SK-N-SH (cell line): ENCODE data around the gene RASSF1. TPM values are rescaled to one million over a fixed set of nuclear protein-coding genes. Genes with fewer than 3 reads are reported as not detected.
A peak's percentile ranks its signal among the peaks of the same experiment; 100 is the strongest.

Source experiments
- CTCF ChIA-PET: fragments of 300-600, 350-600 bp; formaldehyde crosslinking; extraction: SDS; loops from one replicate; lab custom pipeline; 2021; lab: Yijun Ruan, JAX
- POLR2A ChIA-PET: fragments of 350-600 bp; sonication (Branson Sonifier 250); formaldehyde crosslinking; extraction: SDS; loops from one replicate; lab custom pipeline; 2020; ENCODE audit warnings: antibody characterized with exemption, inconsistent platforms; lab: Yijun Ruan, JAX
- DNase-seq: peaks from one replicate; pipeline ENCODE4 v3.0.0; 2012
- H2AFZ ChIP-seq: fragments of 200-600 bp; sonication (generic); 2 replicates; pipeline ENCODE4 v1.8.1; 2016; ENCODE audit warnings: antibody characterized with exemption, mild to moderate bottlenecking, low read depth
- H3F3A ChIP-seq: fragments of 200-600 bp; sonication (generic); replicated peaks from 2 replicates; pipeline ENCODE3; 2016; ENCODE audit warnings: antibody characterized with exemption, mild to moderate bottlenecking; ENCODE audit not compliant: insufficient read depth
- H3K27ac ChIP-seq, 2 experiments: fragments of 200-500 bp in 1 of 2; fragments of 200-600 bp in 1 of 2; sonication (Bioruptor generic) in 1 of 2; sonication (generic), shearing (Covaris generic) in 1 of 2; 2 replicates each; pipeline versions ENCODE4 v1.5.1 to v1.6.1; 2014 to 2016; ENCODE audit warnings: low read depth in 2 of 2, inconsistent platforms in 1 of 2, low read length in 1 of 2, mild to moderate bottlenecking in 1 of 2, mixed read lengths in 1 of 2
- H3K27me3 ChIP-seq: fragments of 200-600 bp; sonication (generic), shearing (Covaris generic); 2 replicates; pipeline ENCODE4 v1.6.1; 2016; ENCODE audit warnings: mixed run types; ENCODE audit not compliant: insufficient read depth
- H3K36me3 ChIP-seq, 2 experiments: fragments of 200-500 bp in 1 of 2; fragments of 200-600 bp in 1 of 2; sonication (Bioruptor generic) in 1 of 2; sonication (generic) in 1 of 2; replicated peaks in 1 of 2; 2 replicates each; pipeline versions ENCODE3 to v1.5.1; 2014 to 2016; ENCODE audit warnings: low read length in 1 of 2, mild to moderate bottlenecking in 1 of 2; ENCODE audit not compliant: insufficient read depth in 2 of 2, control insufficient read depth in 1 of 2
- H3K4me1 ChIP-seq, 2 experiments: fragments of 200-500 bp in 1 of 2; fragments of 200-600 bp in 1 of 2; sonication (Bioruptor generic) in 1 of 2; sonication (generic), shearing (Covaris generic) in 1 of 2; 2 replicates each; pipeline versions ENCODE4 v1.5.1 to v1.6.1; 2014 to 2016; ENCODE audit warnings: low read depth in 1 of 2, low read length in 1 of 2, mixed run types in 1 of 2; ENCODE audit not compliant: insufficient read depth in 2 of 2, control insufficient read depth in 1 of 2
- H3K4me2 ChIP-seq: fragments of 200-600 bp; sonication (generic), shearing (Covaris generic); 2 replicates; pipeline ENCODE4 v1.6.1; 2017; ENCODE audit warnings: mixed run types
- H3K4me3 ChIP-seq, 2 experiments: fragments of 200-500 bp in 1 of 2; fragments of 200-600 bp in 1 of 2; sonication (Bioruptor generic) in 1 of 2; sonication (generic), shearing (Covaris generic) in 1 of 2; 2 replicates each; pipeline versions ENCODE4 v1.5.1 to v1.8.1; 2014 to 2016; ENCODE audit warnings: low read depth in 2 of 2, inconsistent platforms in 1 of 2, low read length in 1 of 2, mild to moderate bottlenecking in 1 of 2, mixed read lengths in 1 of 2, moderate library complexity in 1 of 2
- H3K79me2 ChIP-seq: fragments of 200-600 bp; sonication (generic); 2 replicates; pipeline ENCODE4 v1.8.1; 2017; ENCODE audit warnings: mild to moderate bottlenecking; ENCODE audit not compliant: insufficient read depth
- H3K9ac ChIP-seq: fragments of 200-600 bp; sonication (generic); 2 replicates; pipeline ENCODE4 v1.6.1; 2017; ENCODE audit warnings: mixed run types
- H3K9me2 ChIP-seq: fragments of 200-600 bp; sonication (generic); 2 replicates; pipeline ENCODE4 v1.6.1; 2017; ENCODE audit warnings: mixed run types
- H3K9me3 ChIP-seq: fragments of 200-600 bp; sonication (generic); 2 replicates; pipeline ENCODE4 v1.6.1; 2017; ENCODE audit warnings: mixed run types, mild to moderate bottlenecking, moderate library complexity
- H4K20me1 ChIP-seq: fragments of 200-600 bp; sonication (generic); 2 replicates; pipeline ENCODE4 v1.6.1; 2017; ENCODE audit warnings: mild to moderate bottlenecking, mixed run types; ENCODE audit not compliant: insufficient read depth
- CHD2 ChIP-seq: fragments of 150-350 bp; IDR thresholded peaks from 2 replicates; pipeline ENCODE4 v1.6.1; 2018; ENCODE audit warnings: low read length; ENCODE audit not compliant: partially characterized antibody
- ELF1 ChIP-seq: IDR thresholded peaks from 2 replicates; pipeline ENCODE4 v1.4.0; 2012
- FOSL2 ChIP-seq: IDR thresholded peaks from 2 replicates; pipeline ENCODE4 v1.4.0; 2012; ENCODE audit warnings: low read depth, mild to moderate bottlenecking, moderate library complexity, borderline replicate concordance
- FOXJ3 ChIP-seq: sonication (generic); formaldehyde crosslinking; IDR thresholded peaks from 2 replicates; pipeline ENCODE4 v1.5.1; 2020; ENCODE audit warnings: mild to moderate bottlenecking, missing genetic modification reagents
- GATA2 ChIP-seq: sonication (generic); formaldehyde crosslinking; IDR thresholded peaks from 2 replicates; pipeline ENCODE4 v1.5.0; 2020; ENCODE audit warnings: mild to moderate bottlenecking, missing genetic modification reagents
- JUND ChIP-seq: IDR thresholded peaks from 2 replicates; pipeline ENCODE4 v1.4.0; 2012
- MAX ChIP-seq: IDR thresholded peaks from 2 replicates; pipeline ENCODE4 v1.4.0; 2012; ENCODE audit warnings: low read depth
- MXI1 ChIP-seq: IDR thresholded peaks from 2 replicates; pipeline ENCODE4 v1.6.1; 2012; ENCODE audit warnings: mild to moderate bottlenecking, low read depth, low read length, improper control_type of control experiment
- NFIC ChIP-seq: IDR thresholded peaks from 2 replicates; pipeline ENCODE4 v1.4.0; 2012; ENCODE audit warnings: borderline replicate concordance
- POLR2AphosphoS5 ChIP-seq: IDR thresholded peaks from 2 replicates; pipeline ENCODE4 v1.6.1; 2012; ENCODE audit warnings: low read depth, low read length
- RXRA ChIP-seq: IDR thresholded peaks from 2 replicates; pipeline ENCODE4 v1.4.0; 2012; ENCODE audit warnings: low read depth, mild to moderate bottlenecking, borderline replicate concordance
- SIN3A ChIP-seq: IDR thresholded peaks from 2 replicates; pipeline ENCODE4 v1.6.1; 2012; ENCODE audit warnings: low read depth, mild to moderate bottlenecking, low read length, moderate library complexity, borderline replicate concordance
- WGBS: methylation state at CpG from one replicate; pipeline ENCODE4 v1.1.6; 2017; ENCODE audit warnings: low lambda C conversion rate; 5-methylcytosine and 5-hydroxymethylcytosine counted together
- polyA plus RNA-seq, 3 experiments: library from polyadenylated mRNA; depleted of rRNA; stranded (reverse); fragments of >200 nt; gene quantifications; 2 replicates each; pipeline ENCODE4 v1.2.3, GENCODE V29; 2012
- TF ChIP-seq, protein P1 (sequence below): IDR thresholded peaks from 2 replicates; pipeline ENCODE4 v1.6.1; 2012; ENCODE audit warnings: mild to moderate bottlenecking, low read depth, low read length, moderate library complexity
- TF ChIP-seq, protein P2 (sequence below): fragments of 150-350 bp; IDR thresholded peaks from 2 replicates; pipeline ENCODE4 v1.6.1; 2017; ENCODE audit warnings: antibody characterized with exemption, low read length, low read depth, borderline replicate concordance

Gene RASSF1
- polyA plus RNA-seq, 1 of the 3 experiments (the other 2 are of a cell fraction) = 28.1 TPM

DNA sequence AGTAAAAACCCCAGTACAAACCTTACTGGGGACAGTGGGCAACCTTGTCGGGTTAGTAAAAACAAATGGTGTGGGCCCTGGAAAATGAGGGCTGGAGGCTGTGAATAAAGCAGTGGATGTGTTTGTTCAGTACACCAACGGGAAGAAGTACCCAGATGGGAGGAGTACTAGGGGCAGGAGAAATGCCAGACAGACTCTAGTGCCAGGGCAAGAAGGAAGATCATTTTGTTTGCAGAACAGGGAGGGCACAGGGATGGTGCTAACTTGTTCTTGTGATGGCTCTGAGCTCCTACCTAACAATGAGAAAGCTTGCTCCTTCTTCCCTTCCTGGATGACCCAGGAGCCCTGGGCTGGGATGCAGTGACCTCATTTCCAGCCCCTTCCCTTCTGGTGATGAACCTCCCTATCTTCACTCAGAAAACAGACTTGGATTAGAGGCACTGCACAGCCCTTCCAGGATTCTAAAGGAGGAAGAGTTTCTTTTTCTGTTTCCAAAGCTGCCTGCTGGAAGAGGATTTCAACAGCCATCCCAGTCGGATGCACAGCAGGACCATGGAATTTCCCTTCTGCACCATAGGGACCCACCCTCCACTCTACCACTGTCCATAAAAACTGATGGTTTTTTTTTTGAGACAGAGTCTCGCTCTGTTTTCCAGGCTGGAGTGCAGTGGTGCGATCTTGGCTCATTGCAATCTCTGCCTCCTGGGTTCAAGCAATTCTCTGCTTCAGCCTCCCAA is 6.1 kb downstream of the RASSF1 start:
- POLR2A ChIA-PET = interaction anchor here (1.7 kb wide), 1 partner anchor 13 kb away, joined by 3 read pairs; the partner anchor contains the start of gene HYAL2
- TF ChIP-seq CHD2 (no peak), JUND (no peak), RXRA (no peak), NFIC (no peak), MAX (no peak), FOXJ3 (no peak), ELF1 (no peak), GATA2 (CRISPR knock-in tag) (no peak), SIN3A (no peak), FOSL2 (no peak), POLR2AphosphoS5 (no peak), MXI1 (no peak)
- TF ChIP-seq, protein P1, sequence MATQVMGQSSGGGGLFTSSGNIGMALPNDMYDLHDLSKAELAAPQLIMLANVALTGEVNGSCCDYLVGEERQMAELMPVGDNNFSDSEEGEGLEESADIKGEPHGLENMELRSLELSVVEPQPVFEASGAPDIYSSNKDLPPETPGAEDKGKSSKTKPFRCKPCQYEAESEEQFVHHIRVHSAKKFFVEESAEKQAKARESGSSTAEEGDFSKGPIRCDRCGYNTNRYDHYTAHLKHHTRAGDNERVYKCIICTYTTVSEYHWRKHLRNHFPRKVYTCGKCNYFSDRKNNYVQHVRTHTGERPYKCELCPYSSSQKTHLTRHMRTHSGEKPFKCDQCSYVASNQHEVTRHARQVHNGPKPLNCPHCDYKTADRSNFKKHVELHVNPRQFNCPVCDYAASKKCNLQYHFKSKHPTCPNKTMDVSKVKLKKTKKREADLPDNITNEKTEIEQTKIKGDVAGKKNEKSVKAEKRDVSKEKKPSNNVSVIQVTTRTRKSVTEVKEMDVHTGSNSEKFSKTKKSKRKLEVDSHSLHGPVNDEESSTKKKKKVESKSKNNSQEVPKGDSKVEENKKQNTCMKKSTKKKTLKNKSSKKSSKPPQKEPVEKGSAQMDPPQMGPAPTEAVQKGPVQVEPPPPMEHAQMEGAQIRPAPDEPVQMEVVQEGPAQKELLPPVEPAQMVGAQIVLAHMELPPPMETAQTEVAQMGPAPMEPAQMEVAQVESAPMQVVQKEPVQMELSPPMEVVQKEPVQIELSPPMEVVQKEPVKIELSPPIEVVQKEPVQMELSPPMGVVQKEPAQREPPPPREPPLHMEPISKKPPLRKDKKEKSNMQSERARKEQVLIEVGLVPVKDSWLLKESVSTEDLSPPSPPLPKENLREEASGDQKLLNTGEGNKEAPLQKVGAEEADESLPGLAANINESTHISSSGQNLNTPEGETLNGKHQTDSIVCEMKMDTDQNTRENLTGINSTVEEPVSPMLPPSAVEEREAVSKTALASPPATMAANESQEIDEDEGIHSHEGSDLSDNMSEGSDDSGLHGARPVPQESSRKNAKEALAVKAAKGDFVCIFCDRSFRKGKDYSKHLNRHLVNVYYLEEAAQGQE = no peak
- TF ChIP-seq, protein P2, sequence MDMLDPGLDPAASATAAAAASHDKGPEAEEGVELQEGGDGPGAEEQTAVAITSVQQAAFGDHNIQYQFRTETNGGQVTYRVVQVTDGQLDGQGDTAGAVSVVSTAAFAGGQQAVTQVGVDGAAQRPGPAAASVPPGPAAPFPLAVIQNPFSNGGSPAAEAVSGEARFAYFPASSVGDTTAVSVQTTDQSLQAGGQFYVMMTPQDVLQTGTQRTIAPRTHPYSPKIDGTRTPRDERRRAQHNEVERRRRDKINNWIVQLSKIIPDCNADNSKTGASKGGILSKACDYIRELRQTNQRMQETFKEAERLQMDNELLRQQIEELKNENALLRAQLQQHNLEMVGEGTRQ = no peak
- H3K4me2 ChIP-seq = peak overlapping the region; percentile 61
- peaks cover 76% of the 10 kb centered on the region for H3K79me2 ChIP-seq
- peaks cover 10 to 33% of the 10 kb centered on the region in 2 experiments for H3K4me1 ChIP-seq
- peak overlapping the region in 1 of 2 experiments; percentile 11; a peak in 1 of 4 replicates for H3K27ac ChIP-seq
- H4K20me1 ChIP-seq = peaks cover 10% of the 10 kb centered on the region; the same call in 1 of the 2 replicates
- CTCF ChIA-PET = interaction anchor here (1.4 to 6.8 kb wide), 3 partner anchors 12 to 281 kb away, joined by 3 to 60 read pairs (median 40); partner anchors contain the start of genes CYB561D2, HYAL2 and NPRL2
- 79% methylated on average over 5 of the region's 5 CpGs for WGBS
- no peaks in the 10 kb centered on the region for H3K27me3 ChIP-seq
- no peaks in the 10 kb centered on the region for H3K9me3 ChIP-seq
- no peak overlapping the region for H2AFZ ChIP-seq
- peaks cover 10 to 27% of the 10 kb centered on the region in 2 experiments for H3K36me3 ChIP-seq
- H3F3A ChIP-seq = peaks cover 19% of the 10 kb centered on the region
- H3K4me3 ChIP-seq = peak overlapping the region in 1 of 2 experiments; percentile 24; a peak in 1 of 4 replicates
- DNase-seq = no peak
- no peaks in the 10 kb centered on the region for H3K9me2 ChIP-seq
- H3K9ac ChIP-seq = peak overlapping the region; percentile 13; the same call in 1 of the 2 replicates
